Lung (tissue), 12 donors: ENCODE measurements around the gene CA10. TPM values are rescaled to one million over a fixed set of nuclear protein-coding genes. Genes with fewer than 3 reads are reported as not detected.

Experiments
- ATAC-seq: fragments of 200-7000 bp; cut with Tn5 transposase; one replicate; pipeline ENCODE4 v1.9.1; 2020; ENCODE audit warnings: moderate number of reproducible peaks; ENCODE audit not compliant: insufficient read depth, low FRiP score
- DNase-seq, 3 donors: peaks; one replicate each; pipeline ENCODE4 v3.0.0-alpha.2; 2013 to 2017
- H3K27ac ChIP-seq, 2 donors: one replicate each; pipeline ENCODE4 v1.5.1; 2013; ENCODE audit warnings: mild to moderate bottlenecking in 2 of 2, moderate library complexity in 2 of 2, control low read depth in 1 of 2, inconsistent platforms in 1 of 2, low read depth in 1 of 2, low read length in 1 of 2
- H3K27me3 ChIP-seq, 3 donors: one replicate each; pipeline ENCODE4 v1.5.1; 2013; ENCODE audit warnings: low read length in 2 of 3; ENCODE audit not compliant: control insufficient read depth in 3 of 3, insufficient read depth in 3 of 3
- H3K36me3 ChIP-seq, 4 donors: one replicate each; pipeline ENCODE4 v1.5.1; 2013; ENCODE audit warnings: low read length in 4 of 4, mild to moderate bottlenecking in 1 of 4, moderate library complexity in 1 of 4; ENCODE audit not compliant: control insufficient read depth in 4 of 4, insufficient read depth in 4 of 4
- H3K4me1 ChIP-seq, 5 donors: one replicate each; pipeline ENCODE4 v1.5.1; 2013; ENCODE audit warnings: low read length in 5 of 5, mild to moderate bottlenecking in 2 of 5, moderate library complexity in 1 of 5; ENCODE audit not compliant: control insufficient read depth in 5 of 5, insufficient read depth in 5 of 5
- H3K4me3 ChIP-seq: one replicate; pipeline ENCODE4 v1.5.1; 2013; ENCODE audit warnings: mild to moderate bottlenecking, control low read depth, moderate library complexity
- H3K9ac ChIP-seq, 2 donors: one replicate each; pipeline ENCODE4 v1.5.1; 2013; ENCODE audit warnings: low read length in 2 of 2, control low read depth in 1 of 2; ENCODE audit not compliant: insufficient read depth in 1 of 2
- H3K9me3 ChIP-seq, 4 donors: one replicate each; pipeline ENCODE4 v1.5.1; 2013; ENCODE audit warnings: low read length in 3 of 4, mild to moderate bottlenecking in 1 of 4, moderate library complexity in 1 of 4; ENCODE audit not compliant: control insufficient read depth in 4 of 4, insufficient read depth in 3 of 4
- WGBS, 2 donors: extraction: QIAGEN DNeasy Blood & Tissue Kit; methylation state at CpG; one replicate each; pipeline ENCODE4 v1.1.7; 2013; 5-methylcytosine and 5-hydroxymethylcytosine counted together
- polyA plus RNA-seq, 2 donors: library from polyadenylated mRNA; stranded (reverse); fragments of 200-250 nt; gene quantifications; one replicate each; pipeline ENCODE4 v1.2.1, GENCODE V29; 2013
- total RNA-seq, 2 donors: library from RNA; depleted of rRNA in 1 of 2; stranded (reverse); fragments of >200 nt in 1 of 2; gene quantifications; one replicate each; pipeline ENCODE4 v1.2.1, GENCODE V29; 2014 to 2021
- TF ChIP-seq, protein P1 (sequence below): IDR thresholded peaks from 2 replicates; pipeline ENCODE4 v1.5.1; 2012; ENCODE audit warnings: mild to moderate bottlenecking; ENCODE audit errors: control extremely low read depth, extremely low read depth
- donor health status: control.
- donor health status: control.
- donor health status: Bipolar disorder and iron deficiency.
- donor health status: healthy.
- donor health status: DM: yes; HTN: yes; CAD: no.

The CA10 gene
- total and polyA plus RNA-seq, 4 donors = 0.04 to 0.17 TPM; not detected in 2

DNA sequence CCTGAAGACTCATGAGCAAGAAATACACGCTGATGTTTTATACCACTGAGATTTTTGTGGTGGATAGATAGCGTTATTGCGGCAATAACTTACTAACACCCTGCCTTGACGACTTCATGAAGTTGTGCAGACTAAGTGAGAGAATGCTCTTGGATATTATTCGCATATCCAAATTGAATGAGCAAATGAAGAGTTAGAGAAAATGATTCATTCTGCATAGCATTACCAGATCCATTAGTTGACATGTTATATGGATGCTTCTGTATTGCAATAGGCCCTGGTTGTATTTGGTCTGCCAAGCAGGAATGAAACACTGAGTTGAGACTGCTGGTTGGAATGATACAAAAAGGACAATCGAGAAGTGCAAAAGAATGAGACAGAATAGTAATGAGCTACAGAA lies 247.3 kb downstream of the CA10 start:
- TF ChIP-seq, protein P1, sequence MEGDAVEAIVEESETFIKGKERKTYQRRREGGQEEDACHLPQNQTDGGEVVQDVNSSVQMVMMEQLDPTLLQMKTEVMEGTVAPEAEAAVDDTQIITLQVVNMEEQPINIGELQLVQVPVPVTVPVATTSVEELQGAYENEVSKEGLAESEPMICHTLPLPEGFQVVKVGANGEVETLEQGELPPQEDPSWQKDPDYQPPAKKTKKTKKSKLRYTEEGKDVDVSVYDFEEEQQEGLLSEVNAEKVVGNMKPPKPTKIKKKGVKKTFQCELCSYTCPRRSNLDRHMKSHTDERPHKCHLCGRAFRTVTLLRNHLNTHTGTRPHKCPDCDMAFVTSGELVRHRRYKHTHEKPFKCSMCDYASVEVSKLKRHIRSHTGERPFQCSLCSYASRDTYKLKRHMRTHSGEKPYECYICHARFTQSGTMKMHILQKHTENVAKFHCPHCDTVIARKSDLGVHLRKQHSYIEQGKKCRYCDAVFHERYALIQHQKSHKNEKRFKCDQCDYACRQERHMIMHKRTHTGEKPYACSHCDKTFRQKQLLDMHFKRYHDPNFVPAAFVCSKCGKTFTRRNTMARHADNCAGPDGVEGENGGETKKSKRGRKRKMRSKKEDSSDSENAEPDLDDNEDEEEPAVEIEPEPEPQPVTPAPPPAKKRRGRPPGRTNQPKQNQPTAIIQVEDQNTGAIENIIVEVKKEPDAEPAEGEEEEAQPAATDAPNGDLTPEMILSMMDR = no peak
- no peak for ATAC-seq
- 90 to 95% methylated on average over 6 of the region's 6 CpGs for WGBS, 2 donors
- Histone ChIP-seq H3K4me1 (no peaks in the 10 kb centered on the region), H3K36me3 (no peaks in the 10 kb centered on the region), H3K9ac (no peak overlapping the region), H3K9me3 (peaks cover 0 to 2% (median 1%) of the 10 kb centered on the region in 4 donors), H3K27ac (no peak overlapping the region), H3K27me3 (no peaks in the 10 kb centered on the region), H3K4me3 (no peak overlapping the region)
- no peak for DNase-seq

DNA sequence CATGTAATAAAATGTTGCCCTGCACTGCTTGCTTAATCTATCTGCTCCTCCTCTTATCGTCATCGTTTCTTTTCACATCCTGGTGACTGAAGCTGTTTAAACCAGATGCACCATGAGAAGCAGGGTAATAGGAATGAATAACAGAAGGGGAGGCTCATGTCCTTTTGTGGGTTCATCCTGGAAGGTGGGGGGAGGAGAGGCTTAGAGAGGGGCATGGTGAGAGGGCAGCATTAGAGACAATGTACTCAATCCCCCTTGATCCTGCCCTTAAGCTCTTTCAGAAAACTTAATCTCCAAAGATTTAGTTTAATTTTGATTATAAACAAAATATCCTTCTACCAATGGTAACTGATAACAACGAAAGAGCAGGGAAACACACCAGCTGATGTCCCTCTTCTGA lies 248.5 kb downstream of the CA10 start:
- no peaks in the 10 kb centered on the region for H3K27me3 ChIP-seq
- no peak overlapping the region for H3K9ac ChIP-seq
- whole genome bisulfite sequencing, 2 donors = 56% methylated on average over 3 of the region's 3 CpGs
- TF ChIP-seq, protein P1 = no peak
- ATAC-seq = no peak
- DNase-seq = no peak
- no peak overlapping the region for H3K27ac ChIP-seq
- H3K36me3 ChIP-seq = no peaks in the 10 kb centered on the region
- no peaks in the 10 kb centered on the region for H3K4me1 ChIP-seq
- no peak overlapping the region for H3K4me3 ChIP-seq
- peaks cover 0 to 2% (median 1%) of the 10 kb centered on the region in 4 donors for H3K9me3 ChIP-seq

DNA sequence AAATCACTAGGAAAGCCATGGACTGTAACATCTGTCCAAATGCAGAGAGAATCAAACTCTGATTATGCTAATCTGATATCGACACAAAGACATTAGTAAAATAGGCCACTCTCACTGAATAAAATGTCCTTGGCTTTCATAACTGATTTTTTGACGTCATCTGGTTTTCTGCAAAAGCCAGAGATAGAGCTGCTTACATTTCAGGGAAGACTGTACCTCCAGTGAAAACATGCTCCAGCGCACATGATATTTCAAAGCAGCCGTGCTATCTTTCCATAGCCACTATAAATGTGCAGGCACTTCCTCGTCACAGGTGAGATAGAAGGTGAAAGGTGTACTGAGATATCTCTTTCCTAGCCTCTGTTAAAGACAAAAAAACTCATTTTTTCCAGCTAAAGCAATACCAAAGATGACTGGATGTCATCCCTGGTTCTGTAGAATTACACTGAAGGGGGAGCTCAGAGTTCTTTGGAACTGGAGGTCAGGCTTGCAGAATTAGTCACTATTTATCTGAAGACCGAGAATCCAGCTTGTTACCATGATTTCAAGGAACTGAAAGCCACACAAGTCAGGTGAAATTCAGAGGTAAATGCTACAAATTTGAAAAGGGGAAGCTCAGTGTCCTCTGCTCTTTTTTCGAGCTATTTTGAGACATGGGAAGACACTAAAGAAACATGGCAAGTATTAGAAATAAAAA lies 249.5 kb downstream of the CA10 start:
- DNase-seq (no peak), ATAC-seq (no peak)
- Histone ChIP-seq H3K27ac (no peak overlapping the region), H3K36me3 (no peaks in the 10 kb centered on the region), H3K4me3 (no peak overlapping the region), H3K9ac (no peak overlapping the region), H3K27me3 (no peaks in the 10 kb centered on the region), H3K4me1 (no peaks in the 10 kb centered on the region), H3K9me3 (peaks cover 0 to 2% (median 1%) of the 10 kb centered on the region in 4 donors)
- 81 to 85% methylated on average over 7 of the region's 7 CpGs for WGBS, 2 donors
- TF ChIP-seq, protein P1 = no peak

DNA sequence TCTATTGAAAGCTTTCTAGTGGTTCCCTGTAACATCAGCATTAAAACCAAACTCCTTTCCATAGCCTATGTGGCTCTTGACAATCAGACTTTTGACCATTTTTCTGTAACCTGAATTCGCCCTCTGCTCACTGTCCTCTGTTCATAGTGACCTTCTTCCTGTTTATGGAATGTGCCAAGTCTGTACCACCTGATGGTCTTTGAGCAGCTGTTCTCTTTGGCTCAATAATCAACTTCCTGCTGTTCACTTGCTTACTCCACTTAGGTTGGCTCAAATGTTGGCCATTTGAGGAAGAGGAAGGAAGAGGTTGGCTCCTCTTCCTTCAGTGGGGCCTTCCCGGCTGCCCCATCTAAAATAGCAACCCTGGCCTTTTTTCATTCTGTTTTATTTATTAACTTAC lies 251.5 kb downstream of the CA10 start:
- Histone ChIP-seq H3K4me3 (no peak overlapping the region), H3K27me3 (no peaks in the 10 kb centered on the region), H3K27ac (no peak overlapping the region), H3K9ac (no peak overlapping the region), H3K9me3 (peaks cover 0 to 2% (median 0%) of the 10 kb centered on the region in 4 donors), H3K4me1 (no peaks in the 10 kb centered on the region), H3K36me3 (no peaks in the 10 kb centered on the region)
- WGBS, 2 donors = 58 to 75% methylated on average over 2 of the region's 2 CpGs
- TF ChIP-seq, protein P1 = no peak
- ATAC-seq (no peak), DNase-seq (no peak)
